Sigmoid colon (tissue), 4 donors: Measurements from ENCODE around the gene RAD9A.

Experiments used
- EP300 ChIP-seq, 4 donors: sonication (generic); formaldehyde crosslinking; IDR thresholded peaks; one replicate each; pipeline ENCODE4 v1.6.1; 2017; ENCODE audit warnings: antibody characterized with exemption in 4 of 4
- POLR2AphosphoS5 ChIP-seq, 4 donors: sonication (generic); formaldehyde crosslinking; IDR thresholded peaks; one replicate each; pipeline ENCODE4 v1.6.1; 2017; ENCODE audit warnings: antibody characterized with exemption in 4 of 4
- TF ChIP-seq, protein P1 (sequence below), 4 experiments: fragments of 450-650 bp in 3 of 4; fragments of 200-600 bp in 1 of 4; IDR thresholded peaks; one replicate each; pipeline ENCODE4 v1.5.1; 2016 to 2019; ENCODE audit warnings: antibody characterized with exemption in 4 of 4, mild to moderate bottlenecking in 3 of 4, moderate library complexity in 2 of 4

DNA sequence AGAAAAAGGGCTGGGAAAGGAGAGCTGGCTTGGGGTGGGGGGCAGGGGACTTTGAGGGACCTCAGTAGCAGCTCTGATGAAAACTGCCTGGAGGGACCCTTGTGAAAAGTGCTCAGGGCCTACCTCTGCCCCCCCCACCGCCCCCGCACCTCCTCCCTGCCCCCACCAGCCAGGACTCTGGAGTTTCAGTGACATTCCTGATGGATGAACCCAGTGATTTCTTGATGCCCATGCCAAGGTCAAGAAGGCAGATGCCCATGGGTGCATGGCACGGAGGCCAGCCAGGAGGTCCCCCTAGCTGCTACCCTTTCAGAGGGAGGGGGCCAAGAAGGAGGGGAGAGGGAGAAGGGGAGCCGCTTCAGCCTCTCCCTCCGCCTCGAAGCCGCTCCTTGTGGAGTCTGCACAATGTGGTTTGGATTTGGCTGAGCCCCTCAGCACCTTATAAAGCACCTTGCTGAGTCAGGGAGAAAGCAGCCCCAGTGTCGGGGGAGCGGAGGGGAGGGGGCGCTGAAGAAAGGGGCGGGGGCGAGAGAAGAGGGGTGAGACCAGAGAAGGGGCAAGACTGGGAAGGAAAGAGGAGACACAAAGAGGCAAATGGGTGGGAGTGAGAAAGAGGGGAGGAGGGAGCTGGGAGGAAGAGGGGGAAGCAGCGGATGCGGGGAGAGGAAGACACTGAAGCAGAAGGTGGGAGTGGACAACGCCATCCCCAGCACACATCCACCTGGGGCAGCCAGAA lies 16.3 kb upstream of the RAD9A start:
- TF ChIP-seq EP300 (IDR thresholded peaks at IDR 0.05) (no peak), POLR2AphosphoS5 (IDR thresholded peaks at IDR 0.05) (no peak)
- TF ChIP-seq, protein P1, sequence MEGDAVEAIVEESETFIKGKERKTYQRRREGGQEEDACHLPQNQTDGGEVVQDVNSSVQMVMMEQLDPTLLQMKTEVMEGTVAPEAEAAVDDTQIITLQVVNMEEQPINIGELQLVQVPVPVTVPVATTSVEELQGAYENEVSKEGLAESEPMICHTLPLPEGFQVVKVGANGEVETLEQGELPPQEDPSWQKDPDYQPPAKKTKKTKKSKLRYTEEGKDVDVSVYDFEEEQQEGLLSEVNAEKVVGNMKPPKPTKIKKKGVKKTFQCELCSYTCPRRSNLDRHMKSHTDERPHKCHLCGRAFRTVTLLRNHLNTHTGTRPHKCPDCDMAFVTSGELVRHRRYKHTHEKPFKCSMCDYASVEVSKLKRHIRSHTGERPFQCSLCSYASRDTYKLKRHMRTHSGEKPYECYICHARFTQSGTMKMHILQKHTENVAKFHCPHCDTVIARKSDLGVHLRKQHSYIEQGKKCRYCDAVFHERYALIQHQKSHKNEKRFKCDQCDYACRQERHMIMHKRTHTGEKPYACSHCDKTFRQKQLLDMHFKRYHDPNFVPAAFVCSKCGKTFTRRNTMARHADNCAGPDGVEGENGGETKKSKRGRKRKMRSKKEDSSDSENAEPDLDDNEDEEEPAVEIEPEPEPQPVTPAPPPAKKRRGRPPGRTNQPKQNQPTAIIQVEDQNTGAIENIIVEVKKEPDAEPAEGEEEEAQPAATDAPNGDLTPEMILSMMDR (IDR thresholded peaks at IDR 0.05) = no peak
